ENCODE measurements around the gene MGAT4B. TPM values are rescaled to one million over a fixed set of nuclear protein-coding genes. Genes with fewer than 3 reads are reported as not detected.

The MGAT4B gene
- total and polyA plus RNA-seq, 2 of the 4 experiments (the other 2 are of a cell fraction) = 73.7 to 155 TPM

DNA sequence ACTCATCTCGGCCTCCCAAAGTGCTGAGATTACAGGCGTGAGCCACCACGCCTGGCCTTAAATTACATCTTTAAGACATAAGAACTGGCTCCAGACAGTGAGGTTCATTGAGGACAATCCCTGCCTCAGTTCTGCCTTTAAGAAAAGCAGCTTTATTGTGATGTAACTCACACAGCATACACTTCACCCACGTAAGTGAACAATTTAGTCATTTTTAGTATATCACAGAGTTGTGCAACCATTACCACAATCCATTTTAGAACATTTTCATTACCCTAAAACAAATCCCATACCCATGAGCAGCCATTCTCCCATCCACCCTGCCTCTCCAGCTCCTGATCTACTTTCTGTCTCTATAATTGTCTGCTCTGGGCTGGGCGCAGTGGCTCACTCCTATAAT is 36.9 kb downstream of the MGAT4B start:
- H3K27ac ChIP-seq (ENCODE audit: insufficient read depth, low read length) = no peak overlapping the region
- peaks cover 68% of the 10 kb centered on the region for H3K36me3 ChIP-seq (ENCODE audit: control insufficient read depth, insufficient read depth, low read length)
- no peak overlapping the region for H4K91ac ChIP-seq (ENCODE audit: insufficient read depth, low read depth, low read length)
- no peak overlapping the region for H3K14ac ChIP-seq (replicated peaks; ENCODE audit: low read depth, low read length)
- dilution Hi-C loops (cut with HindIII; ENCODE audit: low sequenced_read_pairs, unreplicated experiment) (no loop called here), in situ Hi-C loops (cut with MboI; ENCODE audit: low sequenced_read_pairs) (no loop called here), intact Hi-C loops (cut with micrococcal nuclease) (no loop called here)
- peaks cover 17% of the 10 kb centered on the region for H3K4me1 ChIP-seq (ENCODE audit: control insufficient read depth, insufficient read depth, low read length)
- DNase-seq (no peak), ATAC-seq (ENCODE audit: low read depth) (no peak)
- H2AK5ac ChIP-seq (ENCODE audit: low read depth, low read length) = no peak overlapping the region
- no peak overlapping the region for H3K9ac ChIP-seq (ENCODE audit: low read depth, low read length)
- H3K18ac ChIP-seq (ENCODE audit: low read depth, low read length) = no peak overlapping the region
- no peak overlapping the region for H3K4ac ChIP-seq (ENCODE audit: low read depth, low read length)
- H2BK20ac ChIP-seq (ENCODE audit: low read depth, low read length) = no peak overlapping the region
- no peak overlapping the region for H3K56ac ChIP-seq (ENCODE audit: extremely low read depth, insufficient read depth, low read length)
- no peak overlapping the region for H3K4me2 ChIP-seq (ENCODE audit: low read depth, low read length)
- TF ChIP-seq MXI1 (IDR thresholded peaks at IDR 0.05; ENCODE audit: borderline replicate concordance, low read depth, low read length) (no peak), BHLHE40 (IDR thresholded peaks at IDR 0.05; ENCODE audit: low read depth, low read length) (no peak), POLR2A (IDR thresholded peaks at IDR 0.05; ENCODE audit: low read depth, low read length) (no peak), NFE2L2 (IDR thresholded peaks at IDR 0.05; ENCODE audit: low read depth, low read length) (no peak), FOS (IDR thresholded peaks at IDR 0.05; ENCODE audit: low read depth, low read length) (no peak), SMC3 (IDR thresholded peaks at IDR 0.05; ENCODE audit: low read depth, low read length) (no peak), CHD1 (IDR thresholded peaks at IDR 0.05; ENCODE audit: low read depth, low read length) (no peak), CEBPB (IDR thresholded peaks at IDR 0.05; ENCODE audit: low read depth, low read length) (no peak), MAZ (IDR thresholded peaks at IDR 0.05; ENCODE audit: borderline replicate concordance, low read depth, low read length) (no peak), RCOR1 (IDR thresholded peaks at IDR 0.05; ENCODE audit: insufficient replicate concordance, low read length) (no peak), RFX5 (IDR thresholded peaks at IDR 0.05; ENCODE audit: low read depth, low read length) (no peak), MAFK (IDR thresholded peaks at IDR 0.05; ENCODE audit: low read depth, low read length) (no peak), RAD21 (IDR thresholded peaks at IDR 0.05; ENCODE audit: low read length) (no peak)
- TF ChIP-seq, protein P1, sequence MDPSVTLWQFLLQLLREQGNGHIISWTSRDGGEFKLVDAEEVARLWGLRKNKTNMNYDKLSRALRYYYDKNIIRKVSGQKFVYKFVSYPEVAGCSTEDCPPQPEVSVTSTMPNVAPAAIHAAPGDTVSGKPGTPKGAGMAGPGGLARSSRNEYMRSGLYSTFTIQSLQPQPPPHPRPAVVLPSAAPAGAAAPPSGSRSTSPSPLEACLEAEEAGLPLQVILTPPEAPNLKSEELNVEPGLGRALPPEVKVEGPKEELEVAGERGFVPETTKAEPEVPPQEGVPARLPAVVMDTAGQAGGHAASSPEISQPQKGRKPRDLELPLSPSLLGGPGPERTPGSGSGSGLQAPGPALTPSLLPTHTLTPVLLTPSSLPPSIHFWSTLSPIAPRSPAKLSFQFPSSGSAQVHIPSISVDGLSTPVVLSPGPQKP (IDR thresholded peaks at IDR 0.05; ENCODE audit: borderline replicate concordance, low read depth, low read length) = no peak
- TF ChIP-seq, protein P2, sequence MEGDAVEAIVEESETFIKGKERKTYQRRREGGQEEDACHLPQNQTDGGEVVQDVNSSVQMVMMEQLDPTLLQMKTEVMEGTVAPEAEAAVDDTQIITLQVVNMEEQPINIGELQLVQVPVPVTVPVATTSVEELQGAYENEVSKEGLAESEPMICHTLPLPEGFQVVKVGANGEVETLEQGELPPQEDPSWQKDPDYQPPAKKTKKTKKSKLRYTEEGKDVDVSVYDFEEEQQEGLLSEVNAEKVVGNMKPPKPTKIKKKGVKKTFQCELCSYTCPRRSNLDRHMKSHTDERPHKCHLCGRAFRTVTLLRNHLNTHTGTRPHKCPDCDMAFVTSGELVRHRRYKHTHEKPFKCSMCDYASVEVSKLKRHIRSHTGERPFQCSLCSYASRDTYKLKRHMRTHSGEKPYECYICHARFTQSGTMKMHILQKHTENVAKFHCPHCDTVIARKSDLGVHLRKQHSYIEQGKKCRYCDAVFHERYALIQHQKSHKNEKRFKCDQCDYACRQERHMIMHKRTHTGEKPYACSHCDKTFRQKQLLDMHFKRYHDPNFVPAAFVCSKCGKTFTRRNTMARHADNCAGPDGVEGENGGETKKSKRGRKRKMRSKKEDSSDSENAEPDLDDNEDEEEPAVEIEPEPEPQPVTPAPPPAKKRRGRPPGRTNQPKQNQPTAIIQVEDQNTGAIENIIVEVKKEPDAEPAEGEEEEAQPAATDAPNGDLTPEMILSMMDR (conservative IDR thresholded peaks at IDR 0.05; ENCODE audit: low read depth, low read length) = no peak
- TF ChIP-seq, protein P3, sequence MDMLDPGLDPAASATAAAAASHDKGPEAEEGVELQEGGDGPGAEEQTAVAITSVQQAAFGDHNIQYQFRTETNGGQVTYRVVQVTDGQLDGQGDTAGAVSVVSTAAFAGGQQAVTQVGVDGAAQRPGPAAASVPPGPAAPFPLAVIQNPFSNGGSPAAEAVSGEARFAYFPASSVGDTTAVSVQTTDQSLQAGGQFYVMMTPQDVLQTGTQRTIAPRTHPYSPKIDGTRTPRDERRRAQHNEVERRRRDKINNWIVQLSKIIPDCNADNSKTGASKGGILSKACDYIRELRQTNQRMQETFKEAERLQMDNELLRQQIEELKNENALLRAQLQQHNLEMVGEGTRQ (IDR thresholded peaks at IDR 0.05; ENCODE audit: low read depth, low read length) = no peak
- H4K20me1 ChIP-seq (ENCODE audit: insufficient read depth, low read length) = peaks cover 17% of the 10 kb centered on the region
- BruUV-seq (replicated peaks) = no TSS peak
- no peak overlapping the region for H2BK5ac ChIP-seq (ENCODE audit: low read depth, low read length, poor library complexity, severe bottlenecking)
- H3K9me1 ChIP-seq (ENCODE audit: insufficient read depth, low read length) = peaks cover 7% of the 10 kb centered on the region
- H2BK120ac ChIP-seq (ENCODE audit: low read depth, low read length) = no peak overlapping the region
- CTCF ChIA-PET = interaction anchor here (0.6 kb wide), 1 partner anchor 229 kb away, joined by 4 read pairs; no protein-coding TSS in a partner anchor
- WGBS, 2 experiments (ENCODE audit: extremely low coverage in 2 of 2, insufficient read length in 1 of 2) = no CpG with 5 or more reads among the region's 5 CpGs
- H3K79me1 ChIP-seq (ENCODE audit: low read depth in 1 of 2, low read length in 2 of 2) = peaks cover 32 to 70% of the 10 kb centered on the region in 2 experiments
- H3K9me3 ChIP-seq (ENCODE audit: control insufficient read depth, insufficient read depth, low read length) = no peaks in the 10 kb centered on the region
- H2BK15ac ChIP-seq (ENCODE audit: low read depth, low read length) = no peak overlapping the region
- no peak overlapping the region for H2AK9ac ChIP-seq (replicated peaks; ENCODE audit: low read depth, low read length, poor library complexity)
- H4K8ac ChIP-seq (ENCODE audit: low read depth in 2 of 2, low read length in 2 of 2) = no peak overlapping the region
- H2AFZ ChIP-seq (replicated peaks; ENCODE audit: low read length, poor library complexity) = no peak overlapping the region
- no peak overlapping the region for H3K4me3 ChIP-seq (ENCODE audit: insufficient read depth, low read depth, low read length)
- POLR2A ChIA-PET (ENCODE audit: unreplicated experiment) = no interaction called here
- H3K23ac ChIP-seq (ENCODE audit: low read depth, low read length) = no peak overlapping the region
- H4K5ac ChIP-seq (ENCODE audit: low read depth, low read length) = no peak overlapping the region
- H3K27me3 ChIP-seq (ENCODE audit: control insufficient read depth, insufficient read depth, low read length) = no peaks in the 10 kb centered on the region

Measured in IMR-90 (cell line).